ENCODE data around the gene EVA1C.

- TF ChIP-seq, protein P1, sequence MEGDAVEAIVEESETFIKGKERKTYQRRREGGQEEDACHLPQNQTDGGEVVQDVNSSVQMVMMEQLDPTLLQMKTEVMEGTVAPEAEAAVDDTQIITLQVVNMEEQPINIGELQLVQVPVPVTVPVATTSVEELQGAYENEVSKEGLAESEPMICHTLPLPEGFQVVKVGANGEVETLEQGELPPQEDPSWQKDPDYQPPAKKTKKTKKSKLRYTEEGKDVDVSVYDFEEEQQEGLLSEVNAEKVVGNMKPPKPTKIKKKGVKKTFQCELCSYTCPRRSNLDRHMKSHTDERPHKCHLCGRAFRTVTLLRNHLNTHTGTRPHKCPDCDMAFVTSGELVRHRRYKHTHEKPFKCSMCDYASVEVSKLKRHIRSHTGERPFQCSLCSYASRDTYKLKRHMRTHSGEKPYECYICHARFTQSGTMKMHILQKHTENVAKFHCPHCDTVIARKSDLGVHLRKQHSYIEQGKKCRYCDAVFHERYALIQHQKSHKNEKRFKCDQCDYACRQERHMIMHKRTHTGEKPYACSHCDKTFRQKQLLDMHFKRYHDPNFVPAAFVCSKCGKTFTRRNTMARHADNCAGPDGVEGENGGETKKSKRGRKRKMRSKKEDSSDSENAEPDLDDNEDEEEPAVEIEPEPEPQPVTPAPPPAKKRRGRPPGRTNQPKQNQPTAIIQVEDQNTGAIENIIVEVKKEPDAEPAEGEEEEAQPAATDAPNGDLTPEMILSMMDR (conservative IDR thresholded peaks at IDR 0.05 in 1 of 2, IDR thresholded peaks at IDR 0.05 in 1 of 2; ENCODE audit: extremely low read depth in 1 of 2, insufficient read depth in 1 of 2, low read depth in 1 of 2, low read length in 2 of 2): no peak
- TF ChIP-seq EZH2 (IDR thresholded peaks at IDR 0.05; ENCODE audit: borderline replicate concordance, low read length): no peak
Observed at GRCh38 chr21:32523988-32524719, 111.6 kb downstream of the EVA1C start.
